Astrocyte (in vitro differentiated cells and primary cell): ENCODE measurements around the gene INCENP. TPM values are rescaled to one million over a fixed set of nuclear protein-coding genes. Genes with fewer than 3 reads are reported as not detected.

ENCODE experiments used
- DNase-seq: peaks from one replicate; pipeline ENCODE4 v3.0.0-alpha.2; 2010; ENCODE audit warnings: low read depth
- FAIRE-seq: peaks from 2 replicates; lab custom pipeline; 2011; peaks lifted over from hg19 to GRCh38; lab: Jason Lieb, UNC
- H2AFZ ChIP-seq: 2 replicates; pipeline ENCODE4 v1.6.0; 2012; ENCODE audit warnings: low read depth, low read length, inconsistent platforms
- H3K27ac ChIP-seq: 2 replicates; pipeline ENCODE4 v1.5.1; 2011; ENCODE audit warnings: low read depth, low read length, inconsistent platforms
- H3K27me3 ChIP-seq: 2 replicates; pipeline ENCODE4 v1.6.0; 2011; ENCODE audit warnings: low read length, inconsistent platforms; ENCODE audit not compliant: insufficient read depth
- H3K36me3 ChIP-seq: 2 replicates; pipeline ENCODE4 v1.5.1; 2011; ENCODE audit warnings: low read length, inconsistent platforms; ENCODE audit not compliant: insufficient read depth
- H3K4me1 ChIP-seq: 2 replicates; pipeline ENCODE4 v1.5.1; 2011; ENCODE audit warnings: low read length, inconsistent platforms; ENCODE audit not compliant: insufficient read depth
- H3K4me2 ChIP-seq: 2 replicates; pipeline ENCODE4 v1.6.0; 2012; ENCODE audit warnings: low read length, inconsistent platforms
- H3K4me3 ChIP-seq: 2 replicates; pipeline ENCODE4 v1.5.1; 2011; ENCODE audit warnings: low read depth, mild to moderate bottlenecking, low read length, inconsistent platforms; ENCODE audit not compliant: insufficient read depth
- H3K79me2 ChIP-seq: 2 replicates; pipeline ENCODE4 v1.6.0; 2012; ENCODE audit warnings: mild to moderate bottlenecking, low read length, inconsistent platforms; ENCODE audit not compliant: insufficient read depth
- H3K9ac ChIP-seq: 2 replicates; pipeline ENCODE4 v1.6.0; 2012; ENCODE audit warnings: mild to moderate bottlenecking, low read length, inconsistent platforms
- H3K9me3 ChIP-seq: 2 replicates; pipeline ENCODE4 v1.5.1; 2012; ENCODE audit warnings: low read depth, mild to moderate bottlenecking, low read length, inconsistent platforms; ENCODE audit not compliant: insufficient read depth
- H4K20me1 ChIP-seq: 2 replicates; pipeline ENCODE4 v1.6.0; 2012; ENCODE audit warnings: low read length, inconsistent platforms; ENCODE audit not compliant: insufficient read depth
- H3K27ac Mint-ChIP-seq: one replicate; pipeline ENCODE4 v1.8.0; 2021; ENCODE audit warnings: mild to moderate bottlenecking, mixed read lengths; ENCODE audit not compliant: unreplicated experiment
- H3K27me3 Mint-ChIP-seq: one replicate; pipeline ENCODE4 v1.8.0; 2021; ENCODE audit warnings: low read depth, mixed read lengths; ENCODE audit not compliant: unreplicated experiment
- H3K36me3 Mint-ChIP-seq: one replicate; pipeline ENCODE4 v1.8.0; 2021; ENCODE audit warnings: low read depth, mixed read lengths; ENCODE audit not compliant: unreplicated experiment
- H3K4me1 Mint-ChIP-seq: one replicate; pipeline ENCODE4 v1.8.0; 2021; ENCODE audit warnings: low read depth, mixed read lengths; ENCODE audit not compliant: unreplicated experiment
- H3K4me3 Mint-ChIP-seq: one replicate; pipeline ENCODE4 v1.8.0; 2021; ENCODE audit warnings: mild to moderate bottlenecking, moderate library complexity, mixed read lengths; ENCODE audit not compliant: unreplicated experiment
- H3K9me3 Mint-ChIP-seq: one replicate; pipeline ENCODE4 v1.8.0; 2021; ENCODE audit warnings: mild to moderate bottlenecking, mixed read lengths; ENCODE audit not compliant: unreplicated experiment
- CTCF ChIP-seq: IDR thresholded peaks from 2 replicates; pipeline ENCODE4 v1.5.1; 2011; ENCODE audit warnings: low read depth, mild to moderate bottlenecking, inconsistent platforms, low read length, moderate library complexity; ENCODE audit not compliant: insufficient read depth
- EZH2 ChIP-seq: IDR thresholded peaks from 2 replicates; pipeline ENCODE4 v1.6.1; 2012; ENCODE audit warnings: mild to moderate bottlenecking, low read length, inconsistent platforms; ENCODE audit not compliant: insufficient read depth
- total RNA-seq: library from RNA; stranded (reverse); gene quantifications from 2 replicates; pipeline ENCODE4 v1.2.1, GENCODE V29; 2021

Gene INCENP
- total RNA-seq, 1 donor from 2014 or later = 17.7 TPM

- no peak for TF ChIP-seq CTCF
- TF ChIP-seq EZH2 = no peak
- Histone ChIP-seq H3K4me1 (no peaks in the 10 kb centered on the region), H3K9ac (no peak overlapping the region), H3K79me2 (no peaks in the 10 kb centered on the region), H2AFZ (no peak overlapping the region), H3K27ac (no peak overlapping the region), H4K20me1 (no peaks in the 10 kb centered on the region), H3K4me3 (no peak overlapping the region), H3K9me3 (no peaks in the 10 kb centered on the region), H3K36me3 (no peaks in the 10 kb centered on the region), H3K4me2 (no peak overlapping the region), H3K27me3 (peaks cover 8% of the 10 kb centered on the region)
- no peak overlapping the region for H3K4me3 Mint-ChIP-seq
- FAIRE-seq (no peak), DNase-seq (no peak)
- H3K9me3 Mint-ChIP-seq = no peaks in the 10 kb centered on the region
- no peaks in the 10 kb centered on the region for H3K4me1 Mint-ChIP-seq
- no peak overlapping the region for H3K27ac Mint-ChIP-seq
- H3K27me3 Mint-ChIP-seq = peaks cover 16% of the 10 kb centered on the region
- no peaks in the 10 kb centered on the region for H3K36me3 Mint-ChIP-seq
Observed at GRCh38 chr11:62176766-62177165, 53.0 kb downstream of the INCENP start.

- Mint-ChIP-seq H3K4me3 (no peak overlapping the region), H3K27ac (no peak overlapping the region), H3K36me3 (peaks cover under 1% of the 10 kb centered on the region), H3K9me3 (no peaks in the 10 kb centered on the region), H3K4me1 (no peaks in the 10 kb centered on the region), H3K27me3 (peaks cover 10% of the 10 kb centered on the region)
- TF ChIP-seq EZH2 (no peak), CTCF (no peak)
- DNase-seq = no peak
- H3K27me3 ChIP-seq = peaks cover 6% of the 10 kb centered on the region
- no peaks in the 10 kb centered on the region for H3K9me3 ChIP-seq
- no peak overlapping the region for H3K9ac ChIP-seq
- FAIRE-seq = no peak
- no peak overlapping the region for H3K4me3 ChIP-seq
- no peaks in the 10 kb centered on the region for H4K20me1 ChIP-seq
- no peak overlapping the region for H3K4me2 ChIP-seq
- H3K36me3 ChIP-seq = no peaks in the 10 kb centered on the region
- no peaks in the 10 kb centered on the region for H3K79me2 ChIP-seq
- no peaks in the 10 kb centered on the region for H3K4me1 ChIP-seq
- no peak overlapping the region for H3K27ac ChIP-seq
- H2AFZ ChIP-seq = no peak overlapping the region
Observed at GRCh38 chr11:62179995-62180394, 56.2 kb downstream of the INCENP start.

- Histone ChIP-seq H3K4me1 (no peaks in the 10 kb centered on the region), H3K27ac (no peak overlapping the region), H3K9ac (no peak overlapping the region), H3K27me3 (peaks cover 6% of the 10 kb centered on the region), H3K9me3 (no peaks in the 10 kb centered on the region), H3K4me3 (no peak overlapping the region), H4K20me1 (no peaks in the 10 kb centered on the region), H3K79me2 (no peaks in the 10 kb centered on the region), H3K4me2 (no peak overlapping the region), H2AFZ (no peak overlapping the region), H3K36me3 (no peaks in the 10 kb centered on the region)
- H3K36me3 Mint-ChIP-seq = peaks cover 2% of the 10 kb centered on the region
- no peak for FAIRE-seq
- no peaks in the 10 kb centered on the region for H3K9me3 Mint-ChIP-seq
- H3K4me1 Mint-ChIP-seq = no peaks in the 10 kb centered on the region
- H3K4me3 Mint-ChIP-seq = no peak overlapping the region
- peaks cover 10% of the 10 kb centered on the region for H3K27me3 Mint-ChIP-seq
- TF ChIP-seq EZH2 (no peak), CTCF (no peak)
- no peak for DNase-seq
- no peak overlapping the region for H3K27ac Mint-ChIP-seq
Observed at GRCh38 chr11:62181097-62181496, 57.3 kb downstream of the INCENP start.
